Measurements from ENCODE around the gene CYTH3.

DNA sequence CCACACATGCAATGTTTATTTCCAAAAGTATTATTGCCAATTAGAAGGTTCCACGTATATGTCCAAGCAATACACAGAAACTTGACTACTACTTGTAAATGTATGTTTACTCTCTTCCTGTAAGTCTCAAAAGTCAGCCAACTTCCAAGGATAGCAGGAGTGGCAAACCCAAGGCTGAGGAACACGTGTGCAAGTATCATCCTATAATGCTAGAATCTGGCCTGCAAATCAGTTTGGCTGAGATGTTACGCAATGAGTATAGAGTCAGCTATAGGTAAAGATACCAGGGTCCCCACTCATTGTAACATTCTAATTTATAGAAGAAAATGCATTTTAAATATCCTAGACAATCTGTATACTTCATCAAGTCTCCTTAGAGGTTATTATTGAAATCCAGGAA is 34.7 kb downstream of the CYTH3 start:
- TF ChIP-seq, protein P1, sequence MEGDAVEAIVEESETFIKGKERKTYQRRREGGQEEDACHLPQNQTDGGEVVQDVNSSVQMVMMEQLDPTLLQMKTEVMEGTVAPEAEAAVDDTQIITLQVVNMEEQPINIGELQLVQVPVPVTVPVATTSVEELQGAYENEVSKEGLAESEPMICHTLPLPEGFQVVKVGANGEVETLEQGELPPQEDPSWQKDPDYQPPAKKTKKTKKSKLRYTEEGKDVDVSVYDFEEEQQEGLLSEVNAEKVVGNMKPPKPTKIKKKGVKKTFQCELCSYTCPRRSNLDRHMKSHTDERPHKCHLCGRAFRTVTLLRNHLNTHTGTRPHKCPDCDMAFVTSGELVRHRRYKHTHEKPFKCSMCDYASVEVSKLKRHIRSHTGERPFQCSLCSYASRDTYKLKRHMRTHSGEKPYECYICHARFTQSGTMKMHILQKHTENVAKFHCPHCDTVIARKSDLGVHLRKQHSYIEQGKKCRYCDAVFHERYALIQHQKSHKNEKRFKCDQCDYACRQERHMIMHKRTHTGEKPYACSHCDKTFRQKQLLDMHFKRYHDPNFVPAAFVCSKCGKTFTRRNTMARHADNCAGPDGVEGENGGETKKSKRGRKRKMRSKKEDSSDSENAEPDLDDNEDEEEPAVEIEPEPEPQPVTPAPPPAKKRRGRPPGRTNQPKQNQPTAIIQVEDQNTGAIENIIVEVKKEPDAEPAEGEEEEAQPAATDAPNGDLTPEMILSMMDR (IDR thresholded peaks at IDR 0.05) = no peak
- no peak for TF ChIP-seq ZFX (IDR thresholded peaks at IDR 0.05; ENCODE audit: borderline replicate concordance)

Data from 22Rv1 (cell line).